Measurements from ENCODE around the gene TRIM63.

GRCh38 chr1:26014179-26014578, 53.3 kb downstream of the TRIM63 start:
- TF ChIP-seq RAD21 (IDR thresholded peaks at IDR 0.05; ENCODE audit: low read depth) = no peak
- TF ChIP-seq MAX (IDR thresholded peaks at IDR 0.05) = no peak
- TF ChIP-seq ZBTB7A (IDR thresholded peaks at IDR 0.05; ENCODE audit: low read depth) = no peak
- no peak for TF ChIP-seq CEBPB (IDR thresholded peaks at IDR 0.05)
- TF ChIP-seq NFIC (IDR thresholded peaks at IDR 0.05) = no peak
- TF ChIP-seq TEAD4 (IDR thresholded peaks at IDR 0.05) = no peak
- no peak for TF ChIP-seq TAF1 (IDR thresholded peaks at IDR 0.05; ENCODE audit: low read depth)
- TF ChIP-seq REST (IDR thresholded peaks at IDR 0.05; ENCODE audit: low read depth) = no peak
- TF ChIP-seq CREB1 (IDR thresholded peaks at IDR 0.05; ENCODE audit: low read depth) = no peak
- no peak for TF ChIP-seq EP300 (IDR thresholded peaks at IDR 0.05; ENCODE audit: borderline replicate concordance)
- no peak for TF ChIP-seq EGR1 (IDR thresholded peaks at IDR 0.05)
